ENCODE results near the gene PRMT7.

DNA sequence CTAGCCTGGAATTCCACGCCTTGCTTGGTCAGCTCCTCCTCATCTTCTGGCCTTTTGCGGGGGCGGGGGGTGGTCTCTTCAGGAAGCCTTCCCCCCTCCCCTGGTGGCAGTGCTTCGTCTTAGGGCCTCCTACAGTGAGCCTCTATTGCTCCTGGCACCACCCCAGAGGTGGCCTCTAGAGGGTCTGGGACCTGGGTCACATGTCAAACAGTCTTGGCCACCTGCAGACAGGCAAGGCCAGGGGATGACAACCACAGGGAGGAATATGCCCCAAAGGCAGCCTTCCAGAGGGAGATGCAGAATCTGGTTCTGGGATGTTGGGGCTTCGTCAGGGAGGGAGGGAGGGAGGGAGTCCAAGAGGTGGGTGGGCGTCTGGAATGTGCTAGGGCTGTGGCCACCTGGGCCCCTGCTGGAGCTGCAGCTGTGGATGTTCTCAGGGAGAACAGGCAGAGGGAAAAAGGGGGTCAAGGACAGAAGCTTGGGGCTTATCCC lies 86.9 kb downstream of the PRMT7 start:
- TF ChIP-seq, protein P1, sequence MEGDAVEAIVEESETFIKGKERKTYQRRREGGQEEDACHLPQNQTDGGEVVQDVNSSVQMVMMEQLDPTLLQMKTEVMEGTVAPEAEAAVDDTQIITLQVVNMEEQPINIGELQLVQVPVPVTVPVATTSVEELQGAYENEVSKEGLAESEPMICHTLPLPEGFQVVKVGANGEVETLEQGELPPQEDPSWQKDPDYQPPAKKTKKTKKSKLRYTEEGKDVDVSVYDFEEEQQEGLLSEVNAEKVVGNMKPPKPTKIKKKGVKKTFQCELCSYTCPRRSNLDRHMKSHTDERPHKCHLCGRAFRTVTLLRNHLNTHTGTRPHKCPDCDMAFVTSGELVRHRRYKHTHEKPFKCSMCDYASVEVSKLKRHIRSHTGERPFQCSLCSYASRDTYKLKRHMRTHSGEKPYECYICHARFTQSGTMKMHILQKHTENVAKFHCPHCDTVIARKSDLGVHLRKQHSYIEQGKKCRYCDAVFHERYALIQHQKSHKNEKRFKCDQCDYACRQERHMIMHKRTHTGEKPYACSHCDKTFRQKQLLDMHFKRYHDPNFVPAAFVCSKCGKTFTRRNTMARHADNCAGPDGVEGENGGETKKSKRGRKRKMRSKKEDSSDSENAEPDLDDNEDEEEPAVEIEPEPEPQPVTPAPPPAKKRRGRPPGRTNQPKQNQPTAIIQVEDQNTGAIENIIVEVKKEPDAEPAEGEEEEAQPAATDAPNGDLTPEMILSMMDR (IDR thresholded peaks at IDR 0.05): no peak
- no peak for TF ChIP-seq POLR2AphosphoS5 (IDR thresholded peaks at IDR 0.05)
- no peak for TF ChIP-seq POLR2A (IDR thresholded peaks at IDR 0.05)
